Mammary epithelial cell (primary cell): ENCODE measurements around the gene CLEC16A.

Source experiments
- EZH2 ChIP-seq: IDR thresholded peaks from 2 replicates; pipeline ENCODE4 v1.6.1; 2012; ENCODE audit warnings: low read length, inconsistent platforms, borderline replicate concordance
- TF ChIP-seq, protein P1 (sequence below), 2 donors: IDR thresholded peaks in 1 of 2; conservative IDR thresholded peaks in 1 of 2; 2 replicates each; pipeline ENCODE4 v1.5.1; 2011 to 2012; ENCODE audit warnings: inconsistent platforms in 2 of 2, low read length in 2 of 2, mild to moderate bottlenecking in 2 of 2, control low read depth in 1 of 2, low read depth in 1 of 2; ENCODE audit not compliant: insufficient read depth in 1 of 2; ENCODE audit errors: extremely low read depth in 1 of 2

DNA sequence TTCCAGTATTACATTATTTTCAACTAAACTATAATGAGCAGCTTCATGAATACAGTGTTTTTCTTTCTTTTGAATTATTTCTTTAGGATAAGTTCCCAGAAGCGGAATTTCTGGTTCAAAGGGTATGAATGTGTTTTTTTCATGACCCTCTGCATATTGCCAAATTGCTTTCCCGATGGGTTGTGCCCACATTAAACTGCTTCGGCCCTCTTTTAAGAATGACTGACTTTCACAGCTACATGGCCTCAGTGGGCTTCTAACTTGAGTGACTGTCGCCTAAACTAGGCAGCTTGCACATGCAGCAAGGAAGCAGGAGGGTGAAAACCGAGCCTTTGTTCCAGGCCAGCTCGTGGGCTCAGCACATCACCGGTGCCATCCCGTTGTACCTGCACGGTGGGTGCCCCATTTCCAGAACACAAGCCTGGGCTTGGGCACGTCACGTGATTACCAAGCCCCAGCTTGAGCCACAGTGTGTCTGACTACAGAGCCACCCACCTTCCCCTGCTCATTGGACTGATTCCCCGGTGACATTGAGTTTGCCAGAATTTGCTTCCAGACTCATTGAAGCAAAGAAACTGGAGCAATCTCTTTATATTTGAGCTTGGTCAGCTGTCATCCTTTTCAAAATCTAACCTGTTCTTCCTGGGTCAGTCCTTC is 112.8 kb downstream of the CLEC16A start:
- no peak for TF ChIP-seq EZH2
- TF ChIP-seq, protein P1, sequence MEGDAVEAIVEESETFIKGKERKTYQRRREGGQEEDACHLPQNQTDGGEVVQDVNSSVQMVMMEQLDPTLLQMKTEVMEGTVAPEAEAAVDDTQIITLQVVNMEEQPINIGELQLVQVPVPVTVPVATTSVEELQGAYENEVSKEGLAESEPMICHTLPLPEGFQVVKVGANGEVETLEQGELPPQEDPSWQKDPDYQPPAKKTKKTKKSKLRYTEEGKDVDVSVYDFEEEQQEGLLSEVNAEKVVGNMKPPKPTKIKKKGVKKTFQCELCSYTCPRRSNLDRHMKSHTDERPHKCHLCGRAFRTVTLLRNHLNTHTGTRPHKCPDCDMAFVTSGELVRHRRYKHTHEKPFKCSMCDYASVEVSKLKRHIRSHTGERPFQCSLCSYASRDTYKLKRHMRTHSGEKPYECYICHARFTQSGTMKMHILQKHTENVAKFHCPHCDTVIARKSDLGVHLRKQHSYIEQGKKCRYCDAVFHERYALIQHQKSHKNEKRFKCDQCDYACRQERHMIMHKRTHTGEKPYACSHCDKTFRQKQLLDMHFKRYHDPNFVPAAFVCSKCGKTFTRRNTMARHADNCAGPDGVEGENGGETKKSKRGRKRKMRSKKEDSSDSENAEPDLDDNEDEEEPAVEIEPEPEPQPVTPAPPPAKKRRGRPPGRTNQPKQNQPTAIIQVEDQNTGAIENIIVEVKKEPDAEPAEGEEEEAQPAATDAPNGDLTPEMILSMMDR (conservative IDR thresholded peaks at IDR 0.05 in 1 of 2, IDR thresholded peaks at IDR 0.05 in 1 of 2; ENCODE audit: extremely low read depth in 1 of 2, insufficient read depth in 1 of 2, low read depth in 1 of 2, low read length in 2 of 2): no peak
